NCI-H2081 (cell line): ENCODE measurements around the gene UBE3D.
"Not testable (repeated sequence)": the region's sequence is repeated elsewhere in the genome, so short reads cannot be mapped to it uniquely, and the experiment has no call there.

Experiments used
- DNase-seq, 2 experiments: peaks; one replicate each; lab custom pipeline; 2025; lab: John Stamatoyannopoulos, UW

The UBE3D gene

DNA sequence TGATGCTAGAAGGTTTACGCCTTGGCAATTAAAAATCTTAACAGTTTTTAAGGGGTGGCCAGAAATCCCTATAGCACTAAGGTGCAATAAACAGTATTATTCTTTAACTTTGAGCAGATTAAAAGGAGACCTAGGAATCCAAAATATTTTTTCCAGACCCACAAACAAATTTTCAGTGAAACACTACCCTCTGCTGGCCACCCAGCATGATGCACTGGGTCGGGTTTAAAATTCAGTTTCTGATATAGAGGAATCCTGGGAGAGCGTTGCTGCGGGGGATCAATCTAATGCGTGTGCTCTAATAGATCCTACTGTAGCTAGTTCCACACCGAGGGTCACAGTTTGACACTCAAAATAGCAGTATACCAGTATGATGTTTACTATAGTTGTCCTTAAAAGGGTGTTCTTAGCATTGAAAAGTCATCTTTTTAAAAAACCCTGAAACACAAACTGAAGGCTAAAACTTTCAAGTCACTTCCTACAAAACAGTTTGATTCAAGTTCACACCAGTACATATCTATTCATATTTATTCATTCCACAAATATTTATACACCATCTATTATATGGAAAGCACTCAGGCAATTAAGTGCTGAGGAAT lies 10.2 kb downstream of the UBE3D start:
- DNase-seq = peak; percentile 24 to 30

DNA sequence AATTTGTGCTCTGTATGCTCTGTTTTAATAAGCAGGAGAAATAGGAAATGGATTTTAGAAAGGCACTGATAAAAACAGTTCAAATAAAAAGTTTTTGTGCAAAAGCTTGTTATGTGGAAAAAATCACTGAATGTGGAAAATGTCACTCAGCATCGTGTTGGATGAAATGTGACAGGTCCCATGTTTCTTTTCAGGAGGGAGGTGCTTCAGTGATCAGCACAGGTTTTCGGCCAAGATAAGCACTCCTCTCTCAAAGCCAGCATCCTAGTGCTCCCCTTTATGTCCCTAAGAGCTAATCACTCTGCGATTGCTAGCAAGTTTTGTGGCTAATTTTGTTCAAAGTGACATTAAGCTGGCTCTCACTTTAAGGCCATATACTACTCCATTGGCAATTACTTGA lies 12.0 kb downstream of the UBE3D start:
- no peak for DNase-seq

DNA sequence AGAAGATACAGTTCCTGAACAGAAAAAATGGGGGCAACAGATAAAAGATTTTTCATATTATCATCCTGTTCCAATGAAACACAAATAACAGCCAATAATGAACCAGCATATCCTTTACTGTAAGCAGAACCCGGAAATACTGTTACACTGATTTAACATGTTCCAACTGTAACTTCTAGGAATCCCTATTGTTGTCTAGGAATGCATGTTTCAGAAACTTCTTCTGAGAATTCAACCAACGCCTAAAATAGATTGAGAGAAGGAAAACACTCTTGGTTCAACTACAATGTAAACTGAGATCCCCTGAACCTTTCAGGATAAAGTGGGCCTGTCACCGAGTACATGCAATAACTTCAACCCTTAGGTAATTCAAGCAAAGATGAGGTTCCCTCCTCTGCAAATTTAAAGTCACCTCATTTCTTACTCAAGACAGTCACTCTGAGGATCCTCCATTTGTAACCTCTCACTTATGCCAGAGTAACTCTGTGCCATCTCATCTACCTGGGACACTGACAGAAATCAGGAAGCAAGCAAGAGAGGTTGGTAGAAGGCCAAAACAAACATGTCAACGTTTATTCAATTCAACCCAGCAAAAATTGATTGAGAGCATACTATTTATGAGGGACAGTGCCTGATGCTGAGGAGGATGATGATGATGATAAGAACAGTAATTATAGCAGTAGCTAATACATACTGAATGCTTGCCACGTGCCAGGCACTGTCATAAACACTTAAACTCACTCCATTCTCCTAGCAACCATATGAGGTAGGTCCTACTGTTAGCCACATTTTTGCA lies 14.1 kb downstream of the UBE3D start:
- peak in 1 of 2 experiments; percentile 23 for DNase-seq

DNA sequence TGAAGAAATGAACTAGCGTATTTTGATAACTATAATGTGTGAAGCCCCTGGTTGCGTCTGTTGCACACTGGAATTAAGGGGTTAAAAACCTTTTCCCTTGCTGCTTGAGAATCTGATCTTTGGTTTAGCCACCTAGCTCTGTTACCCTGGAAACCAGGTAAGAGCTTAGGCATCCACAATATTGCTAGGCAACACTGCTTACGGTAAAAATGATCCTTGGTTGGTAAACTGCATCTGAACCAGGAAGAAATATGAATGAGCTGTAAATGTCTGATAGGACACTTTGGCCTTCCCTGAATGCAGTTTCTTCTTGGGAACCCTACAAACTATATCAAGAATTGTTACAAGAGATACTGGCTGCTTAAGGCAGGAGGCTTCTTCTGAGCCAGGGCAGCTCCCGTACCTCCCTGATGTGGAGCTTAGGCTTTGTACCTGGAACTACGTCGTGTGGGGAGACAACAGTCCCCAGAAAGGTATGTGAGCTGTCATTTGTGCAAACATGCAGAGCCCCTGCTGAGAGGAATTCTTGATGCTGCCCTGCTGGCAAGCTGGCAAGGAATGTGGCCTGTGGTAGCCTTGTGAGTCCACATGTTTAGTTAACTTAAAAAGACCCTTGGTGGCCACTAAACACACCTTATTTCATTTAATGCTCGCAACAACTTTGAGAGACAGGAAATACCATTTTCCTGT lies 18.4 kb downstream of the UBE3D start:
- no peak for DNase-seq

DNA sequence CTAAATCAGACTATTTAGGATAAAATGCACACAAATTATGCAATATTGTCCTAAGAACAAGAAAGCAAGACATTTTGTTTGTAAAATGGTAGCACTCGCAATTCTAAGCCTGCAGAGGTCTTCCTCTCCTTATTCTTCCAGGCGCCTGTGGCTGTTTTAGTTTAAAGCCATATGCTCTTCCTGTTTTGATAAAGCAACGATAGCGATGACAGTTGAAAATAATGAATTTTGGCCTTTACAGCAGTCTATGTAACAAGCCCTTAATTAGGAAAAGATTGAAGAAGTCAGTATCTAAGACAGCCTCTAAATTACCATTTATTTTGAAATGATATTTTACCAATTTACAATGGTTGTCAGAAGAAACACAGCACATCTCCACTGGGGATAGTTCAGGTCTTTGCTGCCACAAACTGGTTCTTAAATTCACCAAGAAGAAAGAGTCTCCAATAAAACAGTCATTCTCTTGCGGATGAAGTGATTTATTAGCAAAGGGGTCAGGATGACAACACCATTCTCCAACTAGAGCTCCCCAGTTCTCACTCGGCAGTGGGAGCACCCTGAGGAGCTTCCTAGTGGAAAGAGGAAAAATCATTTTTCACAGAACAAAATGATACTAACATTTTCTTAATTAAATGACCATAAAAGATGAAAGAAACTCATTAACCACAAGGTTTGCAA lies 21.4 kb downstream of the UBE3D start:
- DNase-seq = no peak

DNA sequence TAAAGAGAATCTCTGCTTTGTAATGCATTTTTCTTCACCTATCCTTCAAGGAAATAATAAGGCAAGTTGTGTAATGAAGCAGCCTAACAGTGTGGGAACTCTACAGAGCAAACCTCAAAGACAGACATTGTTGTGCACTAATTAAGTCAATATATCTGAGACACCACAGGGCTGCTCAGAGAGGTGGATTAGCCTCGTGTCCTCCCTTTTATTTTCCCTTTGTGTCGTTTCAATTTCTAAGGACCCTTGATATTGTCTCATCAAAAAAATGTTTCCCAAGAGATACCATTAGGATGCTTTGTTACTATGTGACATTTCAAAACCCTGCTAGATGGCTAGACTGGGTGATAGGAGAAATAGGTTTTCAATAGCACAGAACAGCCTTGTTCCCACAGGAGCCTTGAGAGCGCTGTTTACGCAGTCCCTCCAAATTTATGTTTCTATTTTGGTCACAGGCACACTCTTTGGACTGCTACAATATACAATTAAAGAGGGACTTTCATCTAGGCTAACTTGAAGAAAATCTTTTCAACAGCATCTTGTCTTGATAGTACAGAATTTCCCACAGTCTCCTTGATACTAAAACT lies 23.1 kb downstream of the UBE3D start:
- DNase-seq = no peak

DNA sequence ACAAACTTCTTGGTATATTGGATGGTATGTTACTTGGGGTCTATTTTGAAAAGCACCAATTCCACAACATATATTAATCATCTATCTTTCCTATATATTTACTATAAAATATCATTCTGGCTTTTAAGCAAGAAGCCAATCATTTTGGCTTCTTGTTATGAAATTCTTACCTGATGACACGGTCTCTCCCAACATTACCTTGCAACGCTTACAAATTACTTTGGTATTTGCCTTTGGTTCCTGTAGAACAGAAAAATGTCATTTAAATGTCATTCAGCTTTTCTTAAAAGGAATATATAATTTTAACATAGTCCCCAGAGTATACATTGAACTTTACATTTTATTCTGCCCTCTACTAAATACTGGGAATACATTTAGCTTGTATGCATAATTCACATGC lies 27.4 kb downstream of the UBE3D start:
- no peak for DNase-seq

DNA sequence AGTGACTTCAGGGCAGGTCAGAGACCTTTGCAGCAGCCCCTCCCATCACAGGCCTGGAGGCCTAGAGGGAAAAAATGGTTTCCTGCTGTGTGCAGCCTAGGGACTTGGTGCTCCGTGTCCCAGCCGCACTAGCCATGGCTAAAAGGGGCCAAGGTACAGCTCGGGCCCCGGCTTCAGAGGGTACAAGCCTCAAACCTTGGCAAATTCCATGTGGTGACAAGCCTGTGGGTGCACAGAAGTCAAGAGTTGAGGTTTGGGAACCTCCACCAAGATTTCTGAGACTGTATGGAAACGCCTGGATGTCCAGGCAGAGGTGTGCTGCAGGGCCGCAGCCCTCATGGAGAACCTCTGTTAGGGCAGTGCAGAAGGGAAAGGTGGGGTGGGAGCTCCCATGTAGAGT lies 34.0 kb downstream of the UBE3D start:
- no peak for DNase-seq

DNA sequence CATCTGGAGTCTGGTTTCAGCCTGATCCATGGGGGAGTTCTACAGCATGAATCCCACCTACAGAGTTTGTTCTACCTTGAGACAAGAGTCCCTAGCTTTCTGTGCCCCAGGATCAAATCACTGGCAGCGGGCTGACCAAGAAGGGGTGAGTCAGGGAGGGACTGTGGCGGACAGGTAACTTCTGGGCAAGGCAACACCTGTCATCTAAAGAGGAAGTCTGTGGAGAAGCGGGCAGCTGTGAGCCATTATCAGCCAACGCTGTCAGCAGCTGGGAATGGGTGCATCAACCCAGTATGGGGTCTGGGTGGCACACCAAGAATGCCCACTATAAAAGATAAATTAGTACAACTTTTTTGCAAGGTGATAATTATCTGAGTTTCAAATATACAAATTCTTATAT lies 45.9 kb downstream of the UBE3D start:
- DNase-seq = peak in 1 of 2 experiments; percentile 59

DNA sequence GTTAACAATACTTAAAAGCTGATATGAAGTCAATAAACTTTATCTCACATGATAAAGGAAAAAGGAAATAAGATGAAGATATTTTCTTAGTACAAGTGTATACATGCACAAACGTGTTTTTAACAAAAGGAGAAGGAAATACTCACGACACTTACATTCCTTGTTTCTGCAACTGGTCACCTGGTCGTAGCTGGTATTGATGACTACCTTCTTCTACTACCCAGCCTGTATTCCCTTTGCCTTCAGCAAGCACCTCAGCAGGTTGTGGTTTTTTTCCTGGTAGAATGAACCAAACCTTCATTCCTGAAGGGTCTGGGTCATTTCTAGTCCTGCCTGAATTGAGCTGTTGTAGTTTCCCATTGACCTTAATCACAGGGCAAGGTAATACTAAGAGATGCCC lies 54.5 kb downstream of the UBE3D start:
- DNase-seq = not testable (repeated sequence)

DNA sequence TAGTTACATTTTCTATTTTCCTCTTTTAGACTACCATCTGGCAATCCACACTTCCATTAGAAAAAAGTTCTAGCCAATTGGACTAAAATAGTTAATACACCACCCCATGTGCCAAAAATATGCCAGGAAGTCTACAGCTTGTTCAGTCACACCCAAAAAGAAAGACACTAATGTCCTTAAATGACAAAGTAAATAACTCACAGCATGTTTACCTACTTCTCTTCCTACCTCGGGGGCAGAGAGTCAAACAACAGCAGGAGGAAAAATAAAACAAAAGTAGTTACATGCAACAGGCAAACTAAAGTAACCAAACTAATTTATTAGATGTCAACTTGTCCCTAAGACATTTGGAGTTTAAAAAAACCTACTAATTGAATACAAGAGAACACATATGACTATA lies 57.0 kb downstream of the UBE3D start:
- DNase-seq = peak; percentile 1 to 48

DNA sequence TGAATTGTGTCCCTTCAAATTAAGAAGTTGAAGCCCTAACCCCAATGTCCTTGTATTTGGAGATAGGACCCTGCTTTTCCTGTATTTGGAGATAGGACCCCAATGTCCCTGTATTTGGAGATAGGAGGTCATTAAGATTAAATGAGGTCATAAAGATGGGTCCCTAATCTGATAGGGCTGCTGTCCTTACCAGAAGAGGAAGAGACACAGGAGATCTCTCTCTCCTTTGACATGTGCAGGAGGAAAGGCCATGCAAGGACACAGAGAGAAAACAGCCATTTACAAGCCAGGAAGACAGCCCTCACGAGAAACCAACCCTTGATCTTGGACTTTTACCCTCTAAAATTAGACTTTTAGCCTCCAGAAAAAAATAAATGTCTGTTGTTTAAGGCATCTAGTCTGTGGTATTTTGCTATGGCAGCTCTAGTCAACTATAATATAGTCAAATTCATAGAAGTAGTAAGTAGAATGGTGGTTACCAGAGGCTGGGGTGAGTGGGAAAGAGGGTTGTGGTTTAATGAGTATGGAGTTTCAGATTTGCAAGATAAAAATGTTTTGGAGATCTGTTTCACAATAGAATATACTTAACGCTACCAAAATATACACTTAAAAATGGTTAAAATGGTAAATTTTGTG lies 59.3 kb downstream of the UBE3D start:
- DNase-seq = no peak

DNA sequence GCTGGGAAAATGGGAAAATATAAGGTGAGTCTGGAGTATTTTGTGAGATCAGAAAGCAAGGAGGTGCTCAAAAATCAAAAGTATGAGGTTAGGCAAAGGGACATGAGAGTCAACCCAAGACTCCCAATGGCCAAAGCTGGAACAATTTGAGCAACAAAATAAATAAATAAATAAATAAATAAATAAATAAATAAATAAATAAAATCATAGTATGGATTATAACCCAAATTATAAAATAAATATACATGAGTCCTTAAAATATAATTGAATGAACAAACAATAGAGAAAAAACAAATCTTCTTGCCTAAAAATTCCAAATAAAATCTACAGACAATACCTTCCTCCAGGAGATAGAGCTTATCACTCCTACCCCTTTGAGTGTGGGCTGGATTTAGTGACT lies 69.5 kb downstream of the UBE3D start:
- no peak for DNase-seq

DNA sequence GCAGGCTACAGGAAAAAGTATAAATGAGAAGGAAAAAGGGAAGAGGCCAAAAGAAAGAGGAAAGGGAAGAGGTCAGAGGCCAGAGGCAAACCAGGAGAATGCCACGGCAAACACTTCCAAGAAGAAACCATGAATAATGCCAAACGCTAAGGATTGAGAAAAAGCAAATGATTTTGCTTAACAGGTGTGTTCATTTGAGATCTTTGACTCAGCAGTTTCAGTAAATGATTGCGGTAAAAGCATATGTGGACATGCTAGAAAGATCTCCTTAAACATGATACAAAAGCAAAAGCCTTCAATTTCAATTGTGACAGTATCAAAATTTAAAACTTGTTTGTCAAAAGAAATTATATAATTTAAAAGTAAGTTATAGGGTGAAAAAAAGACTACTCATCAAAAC lies 70.6 kb downstream of the UBE3D start:
- DNase-seq = no peak

DNA sequence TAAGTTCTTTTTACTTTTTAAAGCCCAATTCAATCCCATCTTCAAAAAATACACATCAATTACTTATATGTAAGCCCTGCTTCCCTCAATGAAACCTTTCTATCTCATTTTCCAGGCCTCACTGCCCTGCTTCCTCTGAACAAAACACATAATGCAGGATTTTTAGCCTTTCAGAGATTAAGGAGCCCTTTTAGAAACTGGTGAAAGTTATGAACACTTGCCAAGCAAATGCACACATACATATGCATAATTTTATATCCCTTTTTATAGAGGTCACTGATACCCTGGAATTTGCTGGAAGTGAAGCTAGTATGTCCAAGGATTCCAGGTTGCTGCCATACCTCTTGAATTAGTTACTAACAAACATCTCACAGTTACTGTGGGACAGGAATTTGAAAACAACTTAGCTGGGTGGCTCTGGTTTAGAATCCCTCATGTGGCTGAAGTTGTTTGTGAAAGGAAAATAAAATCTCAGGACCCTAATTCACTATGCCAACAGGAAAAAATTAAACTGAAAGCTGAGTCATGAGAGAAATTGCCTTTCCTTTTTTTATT lies 75.8 kb downstream of the UBE3D start:
- no peak for DNase-seq

DNA sequence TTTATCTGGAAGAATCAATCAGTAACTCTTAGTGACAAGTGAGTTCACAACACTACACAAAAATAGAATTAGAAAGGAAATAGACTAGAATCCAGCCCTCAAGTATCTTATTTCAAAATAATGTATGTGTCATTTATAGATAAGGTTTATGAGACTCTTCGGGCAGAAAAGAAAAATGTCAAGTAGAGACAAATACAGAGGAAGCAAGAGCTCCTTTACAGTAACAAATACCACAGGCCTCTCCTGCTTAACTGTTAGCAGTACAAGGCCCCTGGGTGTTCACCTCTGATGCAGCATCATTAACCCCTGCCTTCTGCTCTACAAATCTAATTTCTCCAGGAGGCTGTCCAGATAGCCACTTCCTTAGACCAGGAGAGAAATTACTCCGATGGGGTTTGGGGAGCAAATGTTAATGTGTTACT lies 76.7 kb downstream of the UBE3D start:
- DNase-seq = no peak

DNA sequence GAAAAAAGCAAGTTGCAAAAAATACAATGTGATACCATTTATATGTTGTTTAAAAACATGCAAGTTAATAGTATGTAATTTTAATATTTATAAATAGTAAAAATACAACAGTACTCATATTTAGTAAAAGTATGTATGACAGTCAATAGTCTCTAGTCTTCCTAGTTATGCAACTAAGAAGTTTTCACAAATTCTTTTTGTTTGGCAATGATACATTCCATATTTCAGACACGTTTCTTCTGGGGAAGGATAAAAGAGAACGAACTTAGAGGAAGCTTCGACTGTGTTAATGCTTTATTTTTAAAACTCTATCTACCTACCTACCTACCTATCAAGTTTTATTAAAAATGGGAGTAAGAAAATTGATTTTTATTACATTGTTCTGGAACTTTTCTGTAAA lies 77.7 kb downstream of the UBE3D start:
- no peak for DNase-seq

DNA sequence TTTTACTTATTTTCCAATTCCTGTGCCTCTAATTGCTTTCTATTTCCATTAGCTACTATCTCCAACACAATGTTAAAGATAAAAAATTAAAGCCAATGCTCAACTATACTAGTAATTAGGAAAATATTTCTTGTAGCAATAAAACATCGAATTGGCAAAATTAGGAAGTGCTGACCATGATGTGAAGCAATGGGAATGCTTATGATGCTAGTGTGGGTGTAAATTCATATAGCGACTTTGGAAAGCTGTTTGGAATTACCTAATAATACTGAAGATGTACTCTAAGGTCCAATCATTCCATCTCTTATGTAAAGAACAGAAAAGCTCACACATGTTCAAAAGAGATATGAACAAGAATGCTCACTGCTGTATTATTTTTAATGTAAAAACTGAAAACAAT lies 78.2 kb downstream of the UBE3D start:
- DNase-seq = no peak

DNA sequence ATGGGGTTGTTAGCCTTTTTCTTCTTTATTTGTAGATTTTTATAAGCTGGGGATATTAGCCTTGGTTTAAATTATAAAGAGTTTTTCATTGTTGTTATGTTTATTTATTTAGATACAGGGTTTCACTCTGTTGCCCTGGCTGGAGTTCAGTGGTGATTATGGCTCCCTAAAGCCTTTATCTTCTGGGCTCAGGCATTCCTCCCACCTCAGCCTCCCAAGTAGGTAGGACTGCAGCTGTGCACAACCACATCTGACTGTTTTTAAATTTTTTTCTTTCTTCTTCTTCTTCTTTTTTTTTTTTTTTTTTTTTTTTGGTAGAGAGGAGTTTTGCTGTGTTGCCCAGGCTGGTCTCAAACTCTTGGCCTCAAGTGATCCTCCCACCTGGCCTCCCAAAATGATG lies 80.9 kb downstream of the UBE3D start:
- DNase-seq = no peak

DNA sequence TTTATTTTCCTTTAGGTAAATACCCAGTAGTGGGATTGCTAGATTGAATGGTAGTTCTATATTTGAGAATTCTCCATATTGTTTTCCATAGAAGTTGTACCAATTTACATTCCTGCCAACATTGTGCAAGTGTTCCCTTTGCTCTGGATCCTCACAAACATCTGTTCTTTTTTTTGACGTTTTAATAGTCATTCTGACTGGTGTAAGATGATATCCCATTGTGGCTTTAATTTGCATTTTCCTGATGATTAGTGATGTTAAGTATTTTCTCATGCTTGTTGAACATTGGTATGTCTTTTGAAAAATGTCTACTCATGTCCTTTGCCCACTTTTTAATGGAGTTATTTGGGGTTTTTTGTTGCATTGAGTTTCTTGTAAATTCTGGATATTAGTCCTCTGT lies 85.6 kb downstream of the UBE3D start:
- no peak for DNase-seq

DNA sequence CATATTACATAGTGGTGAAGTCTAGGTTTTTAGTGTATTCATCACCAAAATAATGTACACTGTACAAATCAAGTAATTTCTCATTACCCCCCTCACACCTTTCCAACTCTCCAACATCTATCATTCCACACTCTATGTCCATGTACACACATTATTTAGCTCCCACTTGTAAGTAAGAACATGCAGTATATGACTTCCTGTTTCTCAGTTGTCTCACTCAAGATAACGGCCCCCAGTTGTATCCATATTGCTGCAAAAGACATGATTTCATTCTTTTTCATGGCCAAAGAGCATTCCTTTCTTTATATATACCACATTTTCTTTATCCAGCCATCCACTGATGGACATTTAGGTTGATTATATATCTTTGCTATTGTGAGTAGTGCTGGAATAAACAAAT lies 86.0 kb downstream of the UBE3D start:
- DNase-seq = no peak
